HG03520 (cell line): ENCODE data around the gene PRSS8.
"Not testable (repeated sequence)": the region's sequence is repeated elsewhere in the genome, so short reads cannot be mapped to it uniquely, and the experiment has no call there.

Source experiments
- ATAC-seq: cut with Tn5 transposase; IDR thresholded peaks from one replicate; pipeline ENCODE4 v1.9.1; 2021; ENCODE audit warnings: mild to moderate bottlenecking, moderate library complexity; ENCODE audit not compliant: unreplicated experiment

The PRSS8 gene

GRCh38 chr16:31107465-31107867, 28.1 kb downstream of the PRSS8 start:
- no peak for ATAC-seq

- no peak for ATAC-seq
Observed at GRCh38 chr16:31106509-31107464, 28.7 kb downstream of the PRSS8 start.

- ATAC-seq = no peak
Observed at GRCh38 chr16:31105677-31106213, 29.8 kb downstream of the PRSS8 start.

GRCh38 chr16:31100876-31101641, 34.5 kb downstream of the PRSS8 start:
- ATAC-seq = not testable (repeated sequence)

- ATAC-seq = no peak
Observed at GRCh38 chr16:31099860-31100638, 35.5 kb downstream of the PRSS8 start.

GRCh38 chr16:31094424-31095120, 41.0 kb downstream of the PRSS8 start, which contains the start of gene VKORC1:
Gene VKORC1, minus strand, starts transcription at chr16:31094797. Its CDS starts 68 bp downstream, at chr16:31094729.
- peak; percentile 80 for ATAC-seq

- no peak for ATAC-seq
Observed at GRCh38 chr16:31094088-31094423, 41.5 kb downstream of the PRSS8 start.

- no peak for ATAC-seq
Observed at GRCh38 chr16:31093132-31093703, 42.3 kb downstream of the PRSS8 start.

GRCh38 chr16:31092330-31092729, 43.2 kb downstream of the PRSS8 start:
- no peak for ATAC-seq

GRCh38 chr16:31090540-31090939, 45.0 kb downstream of the PRSS8 start:
- no peak for ATAC-seq

GRCh38 chr16:31089199-31089598, 46.3 kb downstream of the PRSS8 start:
- no peak for ATAC-seq

GRCh38 chr16:31088459-31089183, 46.9 kb downstream of the PRSS8 start, which contains the start of gene PRSS53:
Gene PRSS53, minus strand, starts transcription at chr16:31088943. Its CDS starts 134 bp downstream, at chr16:31088809.
- no peak for ATAC-seq

- no peak for ATAC-seq
Observed at GRCh38 chr16:31087971-31088370, 47.6 kb downstream of the PRSS8 start.

GRCh38 chr16:31087481-31087880, 48.0 kb downstream of the PRSS8 start:
- ATAC-seq = no peak

GRCh38 chr16:31086629-31086906, 49.0 kb downstream of the PRSS8 start:
- ATAC-seq = no peak

GRCh38 chr16:31085873-31086628, 49.5 kb downstream of the PRSS8 start:
- ATAC-seq = no peak

- ATAC-seq = no peak
Observed at GRCh38 chr16:31085411-31085810, 50.1 kb downstream of the PRSS8 start.

GRCh38 chr16:31084584-31085302, 50.8 kb downstream of the PRSS8 start:
- no peak for ATAC-seq
